Astrocyte (in vitro differentiated cells and primary cell): Measurements from ENCODE around the gene MASP1.

Experiments used
- CTCF ChIP-seq: IDR thresholded peaks from 2 replicates; pipeline ENCODE4 v1.5.1; 2011; ENCODE audit warnings: low read depth, mild to moderate bottlenecking, inconsistent platforms, low read length, moderate library complexity; ENCODE audit not compliant: insufficient read depth
- EZH2 ChIP-seq: IDR thresholded peaks from 2 replicates; pipeline ENCODE4 v1.6.1; 2012; ENCODE audit warnings: mild to moderate bottlenecking, low read length, inconsistent platforms; ENCODE audit not compliant: insufficient read depth

DNA sequence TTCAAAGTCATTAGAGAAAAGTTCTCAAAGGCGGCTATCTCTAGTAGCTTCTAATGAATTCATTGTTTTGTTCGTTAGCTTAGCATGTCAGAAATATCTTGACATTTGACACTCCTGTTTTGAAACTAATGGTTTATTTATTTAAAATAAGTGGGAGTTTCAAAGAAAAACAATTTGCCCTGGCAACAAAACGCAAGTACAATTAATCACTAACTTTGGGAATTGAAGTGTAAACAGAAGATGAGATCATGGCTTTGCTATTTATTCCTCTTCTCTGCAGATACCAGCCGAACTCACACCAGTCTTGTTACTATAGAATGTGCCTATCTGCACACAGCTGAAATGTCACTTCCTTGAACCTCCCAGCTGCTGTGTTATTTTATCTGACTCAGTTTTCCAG is 27.5 kb downstream of the MASP1 start:
- no peak for TF ChIP-seq CTCF
- TF ChIP-seq EZH2, result no peak
